Measurements from ENCODE around the gene OGFR. TPM values are rescaled to one million over a fixed set of nuclear protein-coding genes. Genes with fewer than 3 reads are reported as not detected.

The OGFR gene
- total RNA-seq, 1 experiment from 2014 or later: 47.3 TPM

- ATAC-seq: no peak
- intact Hi-C loops (cut with micrococcal nuclease; ENCODE audit: unreplicated experiment): no loop called here
- no peaks in the 10 kb centered on the region for H3K27me3 ChIP-seq (ENCODE audit: control insufficient read depth, insufficient read depth, low read length)
- in situ Hi-C loops (cut with HindIII; ENCODE audit: low pct_unique_long_range_greater_than_20kb, low sequenced_read_pairs): no loop called here
- no peaks in the 10 kb centered on the region; the same call in 1 of the 2 replicates for H3K36me3 ChIP-seq (ENCODE audit: control insufficient read depth, insufficient read depth, low read length)
- H3K4me3 ChIP-seq (ENCODE audit: low read depth in 2 of 2, low read length in 2 of 2): no peak overlapping the region
- no peak for TF ChIP-seq REST (IDR thresholded peaks at IDR 0.05; ENCODE audit: insufficient read depth in 1 of 2, low read depth in 2 of 2, low read length in 1 of 2)
- no peak for TF ChIP-seq SIN3A (IDR thresholded peaks at IDR 0.05; ENCODE audit: borderline replicate concordance, insufficient read depth, low read depth, low read length)
- no peak for TF ChIP-seq TCF7L2 (IDR thresholded peaks at IDR 0.05; ENCODE audit: low read depth, low read length)
- TF ChIP-seq POLR2AphosphoS5 (IDR thresholded peaks at IDR 0.05; ENCODE audit: low read depth, low read length): no peak
- no peak for TF ChIP-seq CTCF (IDR thresholded peaks at IDR 0.05)
- ChIA-PET POLR2A (interaction anchor here (0.7 kb wide), 1 partner anchor 21 kb away, joined by 3 read pairs; no protein-coding TSS in a partner anchor), CTCF (interaction anchor here (1.4 kb wide), 1 partner anchor 17 kb away, joined by 4 read pairs; no protein-coding TSS in a partner anchor)
- H3K27ac ChIP-seq (ENCODE audit: low read length): no peak overlapping the region
- no peak for DNase-seq (ENCODE audit: low read depth, low spot score)
- H3K9me3 ChIP-seq (ENCODE audit: control insufficient read depth, insufficient read depth, low read depth, low read length): no peaks in the 10 kb centered on the region
- no TSS peak for BruUV-seq (replicated peaks)
- H3K4me1 ChIP-seq (ENCODE audit: control insufficient read depth, insufficient read depth, low read length): no peaks in the 10 kb centered on the region; the same call in none of the 2 replicates
Observed at GRCh38 chr20:62773845-62774714, 30.6 kb upstream of the OGFR start.

GRCh38 chr20:62774762-62775161, 29.9 kb upstream of the OGFR start:
- no peaks in the 10 kb centered on the region for H3K9me3 ChIP-seq (ENCODE audit: control insufficient read depth, insufficient read depth, low read depth, low read length)
- CTCF ChIA-PET: no interaction called here
- BruUV-seq (replicated peaks): no TSS peak
- H3K4me1 ChIP-seq (ENCODE audit: control insufficient read depth, insufficient read depth, low read length): no peaks in the 10 kb centered on the region; the same call in none of the 2 replicates
- no peaks in the 10 kb centered on the region; the same call in 1 of the 2 replicates for H3K36me3 ChIP-seq (ENCODE audit: control insufficient read depth, insufficient read depth, low read length)
- H3K4me3 ChIP-seq (ENCODE audit: low read depth in 2 of 2, low read length in 2 of 2): no peak overlapping the region
- in situ Hi-C loops (cut with HindIII; ENCODE audit: low pct_unique_long_range_greater_than_20kb, low sequenced_read_pairs) (no loop called here), intact Hi-C loops (cut with micrococcal nuclease; ENCODE audit: unreplicated experiment) (no loop called here)
- ATAC-seq (no peak), DNase-seq (ENCODE audit: low read depth, low spot score) (no peak)
- POLR2A ChIA-PET: no interaction called here
- H3K27ac ChIP-seq (ENCODE audit: low read length): no peak overlapping the region
- H3K27me3 ChIP-seq (ENCODE audit: control insufficient read depth, insufficient read depth, low read length): no peaks in the 10 kb centered on the region
- TF ChIP-seq TCF7L2 (IDR thresholded peaks at IDR 0.05; ENCODE audit: low read depth, low read length) (no peak), POLR2AphosphoS5 (IDR thresholded peaks at IDR 0.05; ENCODE audit: low read depth, low read length) (no peak), SIN3A (IDR thresholded peaks at IDR 0.05; ENCODE audit: borderline replicate concordance, insufficient read depth, low read depth, low read length) (no peak), REST (IDR thresholded peaks at IDR 0.05; ENCODE audit: insufficient read depth in 1 of 2, low read depth in 2 of 2, low read length in 1 of 2) (no peak), CTCF (IDR thresholded peaks at IDR 0.05) (no peak)
